HepG2 (cell line): ENCODE data around the gene RNASE8. TPM values are rescaled to one million over a fixed set of nuclear protein-coding genes. Genes with fewer than 3 reads are reported as not detected.

Experiments used
- ARNTL ChIP-seq: sonication (generic); formaldehyde crosslinking; IDR thresholded peaks from 2 replicates; pipeline ENCODE4 v1.4.0; 2020; ENCODE audit warnings: mild to moderate bottlenecking, missing genetic modification reagents
- CHD2 ChIP-seq: IDR thresholded peaks from 2 replicates; pipeline ENCODE4 v1.6.1; 2011; ENCODE audit warnings: low read depth, low read length, improper control_type of control experiment
- FOXK1 ChIP-seq: sonication (generic); formaldehyde crosslinking; IDR thresholded peaks from 2 replicates; pipeline ENCODE4 v1.4.0; 2020; ENCODE audit warnings: low read depth, missing genetic modification reagents, borderline replicate concordance
- HDAC1 ChIP-seq: sonication (generic); formaldehyde crosslinking; IDR thresholded peaks from 2 replicates; pipeline ENCODE4 v1.5.1; 2020; ENCODE audit warnings: mild to moderate bottlenecking, missing genetic modification reagents
- KDM1A ChIP-seq: IDR thresholded peaks from 2 replicates; pipeline ENCODE4 v1.6.1; 2016; ENCODE audit warnings: missing compliant biosample characterization
- KLF15 ChIP-seq: sonication (generic); formaldehyde crosslinking; IDR thresholded peaks from 2 replicates; pipeline ENCODE4 v1.8.1; 2023; ENCODE audit warnings: borderline replicate concordance, mild to moderate bottlenecking, inconsistent platforms, missing genetic modification reagents, mixed read lengths
- MTF1 ChIP-seq: sonication (generic); formaldehyde crosslinking; IDR thresholded peaks from 2 replicates; pipeline ENCODE4 v1.5.0; 2020; ENCODE audit warnings: missing genetic modification reagents
- NFYB ChIP-seq: sonication (generic); formaldehyde crosslinking; IDR thresholded peaks from 2 replicates; pipeline ENCODE4 v1.4.0; 2020; ENCODE audit warnings: missing genetic modification reagents
- PRMT3 ChIP-seq: sonication (generic); formaldehyde crosslinking; IDR thresholded peaks from 2 replicates; pipeline ENCODE4 v1.8.1; 2022; ENCODE audit warnings: low read depth, mild to moderate bottlenecking, moderate library complexity, missing genetic modification reagents, borderline replicate concordance
- RBAK ChIP-seq: sonication (generic); formaldehyde crosslinking; IDR thresholded peaks from 2 replicates; pipeline ENCODE4 v1.5.1; 2020; ENCODE audit warnings: mild to moderate bottlenecking, missing genetic modification reagents
- REPIN1 ChIP-seq: sonication (generic); formaldehyde crosslinking; IDR thresholded peaks from 2 replicates; pipeline ENCODE4 v1.8.0; 2022; ENCODE audit warnings: missing genetic modification reagents, low read depth, mild to moderate bottlenecking, borderline replicate concordance
- RFXANK ChIP-seq: IDR thresholded peaks from 2 replicates; pipeline ENCODE4 v1.6.1; 2016
- SALL2 ChIP-seq: sonication (generic); formaldehyde crosslinking; IDR thresholded peaks from 2 replicates; pipeline ENCODE4 v1.8.1; 2023; ENCODE audit warnings: mild to moderate bottlenecking, missing genetic modification reagents, inconsistent platforms
- SETDB1 ChIP-seq: sonication (generic); formaldehyde crosslinking; IDR thresholded peaks from 2 replicates; pipeline ENCODE4 v1.5.1; 2020; ENCODE audit warnings: missing genetic modification reagents, mild to moderate bottlenecking, borderline replicate concordance
- SMAD9 ChIP-seq: sonication (generic); formaldehyde crosslinking; IDR thresholded peaks from 2 replicates; pipeline ENCODE4 v1.5.1; 2020; ENCODE audit warnings: mild to moderate bottlenecking, missing genetic modification reagents
- ZC3H13 ChIP-seq: sonication (generic); formaldehyde crosslinking; IDR thresholded peaks from 2 replicates; pipeline ENCODE4 v1.8.1; 2023; ENCODE audit warnings: mild to moderate bottlenecking, missing genetic modification reagents, moderate library complexity
- ZFP41 ChIP-seq: sonication (generic); formaldehyde crosslinking; IDR thresholded peaks from 2 replicates; pipeline ENCODE4 v1.4.0; 2020; ENCODE audit warnings: mild to moderate bottlenecking, missing genetic modification reagents, borderline replicate concordance
- ZNF3 ChIP-seq: IDR thresholded peaks from 2 replicates; pipeline ENCODE4 v1.7.0; 2017; ENCODE audit warnings: inconsistent platforms
- ZNF672 ChIP-seq: sonication (generic); formaldehyde crosslinking; IDR thresholded peaks from 2 replicates; pipeline ENCODE4 v1.8.1; 2022; ENCODE audit warnings: missing genetic modification reagents
- ZNF782 ChIP-seq: sonication (generic); formaldehyde crosslinking; IDR thresholded peaks from 2 replicates; pipeline ENCODE4 v1.4.0; 2020; ENCODE audit warnings: missing genetic modification reagents, mild to moderate bottlenecking, borderline replicate concordance
- ZSCAN31 ChIP-seq: sonication (generic); formaldehyde crosslinking; IDR thresholded peaks from 2 replicates; pipeline ENCODE4 v1.5.0; 2020; ENCODE audit warnings: low read depth, mild to moderate bottlenecking, missing genetic modification reagents
- polyA plus RNA-seq, 8 experiments: library from polyadenylated mRNA; depleted of rRNA in 3 of 8; stranded (reverse) in 7 of 8; unstranded in 1 of 8; fragments of >200 nt; fragmentation: Illumina TruSeq in 4 of 8; extraction: Trizol in 4 of 8; gene quantifications; 2 replicates each; pipeline versions ENCODE4 v1.2.1 to v1.2.3, GENCODE V29; 2011 to 2016; ENCODE audit warnings: low read depth in 4 of 8, missing spikeins in 1 of 8, mixed read lengths in 1 of 8; ENCODE audit not compliant: insufficient read depth in 1 of 8
- total RNA-seq, 5 experiments: library from RNA; depleted of rRNA; stranded (reverse); fragments of >200 nt; fragmentation: Illumina TruSeq; extraction: Trizol; gene quantifications; 2 replicates each; pipeline ENCODE4 v1.2.3, GENCODE V29; 2016; ENCODE audit warnings: low read depth in 1 of 5
- TF ChIP-seq, protein P1 (sequence below): IDR thresholded peaks from 2 replicates; pipeline ENCODE4 v1.6.1; 2016; ENCODE audit warnings: missing compliant biosample characterization, missing genetic modification reagents, borderline replicate concordance
- TF ChIP-seq, protein P2 (sequence below): sonication (generic); formaldehyde crosslinking; IDR thresholded peaks from 2 replicates; pipeline ENCODE4 v1.4.0; 2020; ENCODE audit warnings: low read depth, mild to moderate bottlenecking, missing genetic modification reagents
- TF ChIP-seq, protein P3 (sequence below): conservative IDR thresholded peaks from 2 replicates; pipeline ENCODE4 v1.6.1; 2018; ENCODE audit warnings: missing genetic modification reagents
- TF ChIP-seq, protein P4 (sequence below): IDR thresholded peaks from 2 replicates; pipeline ENCODE4 v1.6.1; 2016; ENCODE audit warnings: low read depth
- TF ChIP-seq, protein P5 (sequence below): sonication (generic); formaldehyde crosslinking; IDR thresholded peaks from 2 replicates; pipeline ENCODE4 v1.5.0; 2020; ENCODE audit warnings: missing genetic modification reagents

The RNASE8 gene
- total and polyA plus RNA-seq, 2 of the 13 experiments (the other 11 are each of a cell fraction or from before 2014, with no cell fraction given), result not detected

DNA sequence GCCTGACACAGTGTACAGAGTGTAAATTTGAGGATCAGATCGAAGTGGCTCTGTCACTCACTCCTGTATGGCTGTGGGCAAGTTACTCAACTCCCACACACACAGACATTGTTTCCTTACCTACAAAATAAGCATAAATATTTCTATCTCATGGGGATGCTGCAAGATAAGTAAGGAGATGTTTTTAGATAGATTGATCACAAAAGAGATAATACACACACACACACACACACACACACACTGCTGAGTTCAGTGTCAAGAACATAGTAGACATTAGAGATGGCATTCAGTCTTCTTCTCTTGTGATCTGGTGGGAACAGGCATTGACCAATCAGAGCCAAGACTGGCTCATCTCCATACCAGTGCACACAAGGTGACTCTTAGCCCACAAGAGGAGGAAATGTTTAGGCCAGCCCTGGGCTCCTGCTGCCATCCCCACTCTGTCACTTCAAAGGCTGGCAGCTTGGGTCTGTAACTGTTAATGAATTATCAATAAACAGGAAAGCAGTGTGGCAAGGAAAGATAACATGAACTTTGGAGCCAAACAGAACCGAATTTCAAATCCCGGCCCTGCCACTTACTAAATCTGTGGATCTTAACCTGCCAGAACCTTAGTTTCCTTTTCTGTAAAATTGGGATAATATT lies 3.4 kb upstream of the RNASE8 start (continued):
- TF ChIP-seq HDAC1 (CRISPR knock-in tag) (peak; percentile 92), FOXK1 (CRISPR knock-in tag) (peak; percentile 93), ZNF3 (no peak), MTF1 (CRISPR knock-in tag) (no peak), SMAD9 (CRISPR knock-in tag) (no peak), ZSCAN31 (CRISPR knock-in tag) (0 out of 2 replicates have a peak, but pooled peaks have one; percentile 16), ZC3H13 (CRISPR knock-in tag) (no peak), SETDB1 (no peak), ZNF672 (CRISPR knock-in tag) (no peak), ARNTL (CRISPR knock-in tag) (peak; percentile 80; the same call in 1 of the 2 replicates), REPIN1 (peak; percentile 91), ZNF782 (no peak), RFXANK (no peak), PRMT3 (CRISPR knock-in tag) (peak; percentile 57; the same call in 1 of the 2 replicates), RBAK (CRISPR knock-in tag) (0 out of 2 replicates have a peak, but pooled peaks have one; percentile 29), KDM1A (CRISPR knock-in tag) (0 out of 2 replicates have a peak, but pooled peaks have one; percentile 27), KLF15 (CRISPR knock-in tag) (no peak), CHD2 (0 out of 2 replicates have a peak, but pooled peaks have one; percentile 23), NFYB (CRISPR knock-in tag) (peak; percentile 81), ZFP41 (no peak), SALL2 (0 out of 2 replicates have a peak, but pooled peaks have one; percentile 30)
- TF ChIP-seq, protein P1, sequence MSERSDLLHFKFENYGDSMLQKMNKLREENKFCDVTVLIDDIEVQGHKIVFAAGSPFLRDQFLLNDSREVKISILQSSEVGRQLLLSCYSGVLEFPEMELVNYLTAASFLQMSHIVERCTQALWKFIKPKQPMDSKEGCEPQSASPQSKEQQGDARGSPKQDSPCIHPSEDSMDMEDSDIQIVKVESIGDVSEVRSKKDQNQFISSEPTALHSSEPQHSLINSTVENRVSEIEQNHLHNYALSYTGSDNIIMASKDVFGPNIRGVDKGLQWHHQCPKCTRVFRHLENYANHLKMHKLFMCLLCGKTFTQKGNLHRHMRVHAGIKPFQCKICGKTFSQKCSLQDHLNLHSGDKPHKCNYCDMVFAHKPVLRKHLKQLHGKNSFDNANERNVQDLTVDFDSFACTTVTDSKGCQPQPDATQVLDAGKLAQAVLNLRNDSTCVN (CRISPR knock-in tag), result no peak
- TF ChIP-seq, protein P2, sequence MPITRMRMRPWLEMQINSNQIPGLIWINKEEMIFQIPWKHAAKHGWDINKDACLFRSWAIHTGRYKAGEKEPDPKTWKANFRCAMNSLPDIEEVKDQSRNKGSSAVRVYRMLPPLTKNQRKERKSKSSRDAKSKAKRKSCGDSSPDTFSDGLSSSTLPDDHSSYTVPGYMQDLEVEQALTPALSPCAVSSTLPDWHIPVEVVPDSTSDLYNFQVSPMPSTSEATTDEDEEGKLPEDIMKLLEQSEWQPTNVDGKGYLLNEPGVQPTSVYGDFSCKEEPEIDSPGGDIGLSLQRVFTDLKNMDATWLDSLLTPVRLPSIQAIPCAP, result peak; percentile 52; the same call in 1 of the 2 replicates
- TF ChIP-seq, protein P3, sequence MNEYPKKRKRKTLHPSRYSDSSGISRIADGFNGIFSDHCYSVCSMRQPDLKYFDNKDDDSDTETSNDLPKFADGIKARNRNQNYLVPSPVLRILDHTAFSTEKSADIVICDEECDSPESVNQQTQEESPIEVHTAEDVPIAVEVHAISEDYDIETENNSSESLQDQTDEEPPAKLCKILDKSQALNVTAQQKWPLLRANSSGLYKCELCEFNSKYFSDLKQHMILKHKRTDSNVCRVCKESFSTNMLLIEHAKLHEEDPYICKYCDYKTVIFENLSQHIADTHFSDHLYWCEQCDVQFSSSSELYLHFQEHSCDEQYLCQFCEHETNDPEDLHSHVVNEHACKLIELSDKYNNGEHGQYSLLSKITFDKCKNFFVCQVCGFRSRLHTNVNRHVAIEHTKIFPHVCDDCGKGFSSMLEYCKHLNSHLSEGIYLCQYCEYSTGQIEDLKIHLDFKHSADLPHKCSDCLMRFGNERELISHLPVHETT, result no peak
- TF ChIP-seq, protein P4, sequence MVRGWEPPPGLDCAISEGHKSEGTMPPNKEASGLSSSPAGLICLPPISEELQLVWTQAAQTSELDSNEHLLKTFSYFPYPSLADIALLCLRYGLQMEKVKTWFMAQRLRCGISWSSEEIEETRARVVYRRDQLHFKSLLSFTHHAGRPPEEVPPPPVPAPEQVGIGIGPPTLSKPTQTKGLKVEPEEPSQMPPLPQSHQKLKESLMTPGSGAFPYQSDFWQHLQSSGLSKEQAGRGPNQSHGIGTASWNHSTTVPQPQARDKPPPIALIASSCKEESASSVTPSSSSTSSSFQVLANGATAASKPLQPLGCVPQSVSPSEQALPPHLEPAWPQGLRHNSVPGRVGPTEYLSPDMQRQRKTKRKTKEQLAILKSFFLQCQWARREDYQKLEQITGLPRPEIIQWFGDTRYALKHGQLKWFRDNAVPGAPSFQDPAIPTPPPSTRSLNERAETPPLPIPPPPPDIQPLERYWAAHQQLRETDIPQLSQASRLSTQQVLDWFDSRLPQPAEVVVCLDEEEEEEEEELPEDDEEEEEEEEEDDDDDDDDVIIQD, result peak; percentile 93
- TF ChIP-seq, protein P5, sequence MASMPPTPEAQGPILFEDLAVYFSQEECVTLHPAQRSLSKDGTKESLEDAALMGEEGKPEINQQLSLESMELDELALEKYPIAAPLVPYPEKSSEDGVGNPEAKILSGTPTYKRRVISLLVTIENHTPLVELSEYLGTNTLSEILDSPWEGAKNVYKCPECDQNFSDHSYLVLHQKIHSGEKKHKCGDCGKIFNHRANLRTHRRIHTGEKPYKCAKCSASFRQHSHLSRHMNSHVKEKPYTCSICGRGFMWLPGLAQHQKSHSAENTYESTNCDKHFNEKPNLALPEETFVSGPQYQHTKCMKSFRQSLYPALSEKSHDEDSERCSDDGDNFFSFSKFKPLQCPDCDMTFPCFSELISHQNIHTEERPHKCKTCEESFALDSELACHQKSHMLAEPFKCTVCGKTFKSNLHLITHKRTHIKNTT (CRISPR knock-in tag), result no peak
